Mucosa of descending colon (tissue), 3 donors: ENCODE results near the gene SLC49A3. TPM values are rescaled to one million over a fixed set of nuclear protein-coding genes. Genes with fewer than 3 reads are reported as not detected.

Experiments used
- ATAC-seq: fragments of 200-7000 bp; cut with Tn5 transposase; one replicate; pipeline ENCODE4 v1.9.1; 2020; ENCODE audit warnings: mild to moderate bottlenecking, moderate library complexity
- DNase-seq, 3 donors: peaks; one replicate each; pipeline ENCODE4 v3.0.0-alpha.2; 2020
- H3K36me3 ChIP-seq: fragments of 200-600 bp; one replicate; pipeline ENCODE4 v1.8.0; 2021; ENCODE audit warnings: low read depth, mild to moderate bottlenecking
- H3K4me1 ChIP-seq: fragments of 200-600 bp; one replicate; pipeline ENCODE4 v1.8.0; 2021; ENCODE audit warnings: low read depth, mild to moderate bottlenecking
- H3K4me3 ChIP-seq: fragments of 200-600 bp; one replicate; pipeline ENCODE4 v1.8.0; 2021; ENCODE audit warnings: mild to moderate bottlenecking
- H3K9me3 ChIP-seq: fragments of 200-600 bp; one replicate; pipeline ENCODE4 v1.8.0; 2021; ENCODE audit warnings: mild to moderate bottlenecking
- CTCF ChIP-seq: fragments of 200-600 bp; IDR thresholded peaks from one replicate; pipeline ENCODE4 v1.8.0; 2022; ENCODE audit warnings: antibody characterized with exemption, mild to moderate bottlenecking
- intact Hi-C, 2 donors: fragments of 100-400 bp; cut with DNase I in 1 of 2; cut with micrococcal nuclease in 1 of 2; formaldehyde crosslinking; loops; one replicate each; pipeline versions ENCODE4 v1.11.0 to v1.11.1; 2022; cut with DNase I, micrococcal nuclease
- total RNA-seq, 3 donors: library from RNA; stranded (reverse); fragmentation: NEBNext Ultra II Directional in 2 of 3; extraction: Animal tissue kit (Norgen Biotek cat#: 25700) in 2 of 3; gene quantifications; one replicate each; pipeline versions ENCODE4 v1.2.1 to v1.2.4, GENCODE V29; 2021 to 2023
- donor health status: DM: no; HTN: no; CAD: no; lungs with moderate emphysema.
- donor health status: DM: no; HTN: no; CAD: no.
- donor health status: DM: no; HTN: yes; CAD: no.

The SLC49A3 gene
- total RNA-seq, 3 donors from 2014 or later: 9.9 to 14.1 (median 11.5) TPM

GRCh38 chr4:727576-727975 is 38.6 kb upstream of the SLC49A3 start:
- TF ChIP-seq CTCF: no peak
- Histone ChIP-seq H3K4me3 (no peak overlapping the region), H3K36me3 (no peaks in the 10 kb centered on the region), H3K9me3 (no peaks in the 10 kb centered on the region), H3K4me1 (peaks cover 12% of the 10 kb centered on the region)
- ATAC-seq (no peak), DNase-seq (no peak)
- intact Hi-C loops: no loop called here

GRCh38 chr4:726838-727237 is 37.9 kb upstream of the SLC49A3 start:
- TF ChIP-seq CTCF: no peak
- Histone ChIP-seq H3K4me3 (no peak overlapping the region), H3K9me3 (no peaks in the 10 kb centered on the region), H3K36me3 (no peaks in the 10 kb centered on the region), H3K4me1 (peaks cover 12% of the 10 kb centered on the region)
- ATAC-seq (no peak), DNase-seq (no peak)
- intact Hi-C loops: no loop called here

GRCh38 chr4:726235-726787 is 37.4 kb upstream of the SLC49A3 start:
- TF ChIP-seq CTCF: no peak
- Histone ChIP-seq H3K4me3 (no peak overlapping the region), H3K9me3 (no peaks in the 10 kb centered on the region), H3K4me1 (peaks cover 12% of the 10 kb centered on the region), H3K36me3 (no peaks in the 10 kb centered on the region)
- intact Hi-C loops: no loop called here
- no peak for DNase-seq
- ATAC-seq: no peak

- Histone ChIP-seq H3K4me3 (no peak overlapping the region), H3K4me1 (peaks cover 12% of the 10 kb centered on the region), H3K36me3 (no peaks in the 10 kb centered on the region), H3K9me3 (no peaks in the 10 kb centered on the region)
- intact Hi-C loops: no loop called here
- DNase-seq (no peak), ATAC-seq (no peak)
- TF ChIP-seq CTCF: no peak
Measured at GRCh38 chr4:725391-726234, 36.7 kb upstream of the SLC49A3 start.

GRCh38 chr4:723751-724530 is 35.0 kb upstream of the SLC49A3 start:
- ATAC-seq: peak; percentile 85
- intact Hi-C loops: no loop called here
- peak; percentile 73 to 76 (median 74) for DNase-seq

More at GRCh38 chr4:723751-724530, 35.0 kb upstream of the SLC49A3 start:
- Histone ChIP-seq H3K9me3 (no peaks in the 10 kb centered on the region), H3K4me1 (peaks cover 12% of the 10 kb centered on the region), H3K36me3 (no peaks in the 10 kb centered on the region), H3K4me3 (no peak overlapping the region)
- no peak for TF ChIP-seq CTCF
